Heart left ventricle (tissue), 13 donors: ENCODE results near the gene ENOX1.

ENCODE experiments used
- CTCF ChIP-seq, 12 donors: fragments of 200-600 bp; sonication (generic) in 4 of 12; IDR thresholded peaks; one replicate each; pipeline versions ENCODE4 v1.5.0 to v1.8.0; 2018 to 2022; ENCODE audit warnings: antibody characterized with exemption in 12 of 12, mild to moderate bottlenecking in 5 of 12
- POLR2A ChIP-seq, 2 donors: fragments of 450-650 bp; IDR thresholded peaks; one replicate each; pipeline ENCODE4 v1.6.1; 2017; ENCODE audit warnings: antibody characterized with exemption in 2 of 2, mild to moderate bottlenecking in 2 of 2, moderate library complexity in 2 of 2
- donor health status: ischemic (EF 13 %, LVEDD 7.1; RV severe dilation, severe dysfunction).
- donor health status: DM: no; HTN: yes; CAD: no.
- donor health status: DM: no; HTN: no; CAD: no.
- donor health status: ischemic (EF 25% LVEDD 6.9; RV normal size, moderate dysfunction).
- donor health status: ischemic (EF 25% LVEDD 5.7; RV mildly dilated, moderate dysfunction).
- donor health status: ischemic (EF 35%, LVEDD 5.7; RV mildly dilated, moderate dysfunction).
- donor health status: nonischemic (EF 11% LVEDD 7.7; RV severe dilation, severe dysfunction).
- donor health status: DM: yes; HTN: yes; CAD: no.
- donor health status: PGD.
- donor health status: ischemic (EF 29% LVEDD 5.4; RV normal size, mild dysfunction).
- donor health status: nonischemic (EF 23%, LVEDD 6.1; RV moderate dilation, normal function).

DNA sequence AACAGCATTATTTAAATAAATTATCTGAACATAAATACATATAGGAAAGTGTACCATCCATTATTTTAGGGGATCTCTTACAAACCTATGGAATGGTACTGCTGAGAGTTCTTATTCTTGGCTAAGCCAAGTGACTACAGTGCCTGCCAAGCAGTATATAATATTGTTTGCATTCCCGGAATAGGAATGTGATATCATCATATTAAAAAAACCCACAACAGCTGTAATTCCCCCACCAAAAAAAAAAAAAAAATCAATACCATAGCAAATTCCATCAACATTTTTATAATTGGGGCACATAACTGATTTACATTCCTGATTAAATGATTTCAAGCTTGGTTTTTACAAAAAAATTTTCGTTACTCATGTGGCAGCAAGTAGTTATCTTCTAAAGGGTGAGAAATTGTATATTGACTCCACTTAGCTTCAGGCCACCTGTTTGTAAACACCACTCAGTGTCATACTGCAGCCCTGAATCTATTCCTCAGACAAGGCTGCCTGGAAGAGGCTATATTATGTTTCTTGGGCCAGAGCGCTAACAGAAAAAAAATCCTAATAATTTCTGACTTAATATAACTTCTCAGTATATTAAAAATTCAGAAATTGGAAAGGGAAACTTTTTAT lies 485.3 kb downstream of the ENOX1 start:
- TF ChIP-seq CTCF (IDR thresholded peaks at IDR 0.05) (no peak), POLR2A (IDR thresholded peaks at IDR 0.05) (no peak)
